AG04450 (cell line): Measurements from ENCODE around the gene PTPN5. TPM values are rescaled to one million over a fixed set of nuclear protein-coding genes. Genes with fewer than 3 reads are reported as not detected.

Source experiments
- CTCF ChIA-PET: fragments of 300-600, 350-600 bp; formaldehyde crosslinking; extraction: SDS; loops from one replicate; lab custom pipeline; 2022; ENCODE audit warnings: antibody characterized with exemption, inconsistent platforms; lab: Charles Lee
- POLR2A ChIA-PET: fragments of 350-600 bp; formaldehyde crosslinking; extraction: SDS; loops from one replicate; lab custom pipeline; 2021; ENCODE audit warnings: antibody characterized with exemption, inconsistent platforms; lab: Yijun Ruan, JAX
- DNase-seq: peaks from one replicate; pipeline ENCODE4 v3.0.0-alpha.2; 2011; ENCODE audit warnings: low read depth, low spot score
- H3K27ac ChIP-seq: one replicate; pipeline ENCODE4 v1.5.1; 2012; ENCODE audit warnings: low read depth, low read length, control low read depth
- H3K27me3 ChIP-seq: one replicate; pipeline ENCODE4 v1.6.0; 2012; ENCODE audit warnings: low read length; ENCODE audit not compliant: control insufficient read depth, insufficient read depth
- H3K4me3 ChIP-seq: 2 replicates; pipeline ENCODE4 v1.5.1; 2011; ENCODE audit warnings: mild to moderate bottlenecking, low read depth, low read length, control low read depth
- H3K9me3 ChIP-seq: 2 replicates; pipeline ENCODE4 v1.5.1; 2012; ENCODE audit warnings: low read length; ENCODE audit not compliant: control insufficient read depth, insufficient read depth
- CTCF ChIP-seq: IDR thresholded peaks from 2 replicates; pipeline ENCODE4 v1.5.1; 2011; ENCODE audit warnings: low read depth, low read length, control low read depth, inconsistent platforms
- polyA plus RNA-seq: library from polyadenylated mRNA; depleted of rRNA; stranded (reverse); fragments of >200 nt; gene quantifications from 2 replicates; pipeline ENCODE4 v1.2.3, GENCODE V29; 2011

Gene PTPN5
- polyA plus RNA-seq, 1 experiment: not detected

- ChIA-PET CTCF (interaction anchor here (0.5 to 5.2 kb wide), 2 partner anchors 15 to 52 kb away, joined by 3 to 26 read pairs; no protein-coding TSS in a partner anchor), POLR2A (no interaction called here)
- no peak overlapping the region for H3K27ac ChIP-seq
- DNase-seq: no peak
- TF ChIP-seq CTCF: no peak
- H3K27me3 ChIP-seq: peaks cover 41% of the 10 kb centered on the region
- peak overlapping the region; percentile 22; the same call in 1 of the 2 replicates for H3K4me3 ChIP-seq
- H3K9me3 ChIP-seq: no peaks in the 10 kb centered on the region; the same call in 1 of the 2 replicates
Measured at GRCh38 chr11:18706330-18707243, 85.0 kb downstream of the PTPN5 start.

GRCh38 chr11:18705651-18706281 lies 85.8 kb downstream of the PTPN5 start:
- no peak for DNase-seq
- CTCF ChIA-PET: interaction anchor here (0.5 to 5.2 kb wide), 3 partner anchors 16 to 59 kb away, joined by 3 to 26 read pairs (median 4); no protein-coding TSS in a partner anchor
- peaks cover 41% of the 10 kb centered on the region for H3K27me3 ChIP-seq
- no peak overlapping the region for H3K27ac ChIP-seq
- peak overlapping the region; percentile 17 for H3K4me3 ChIP-seq
- POLR2A ChIA-PET: no interaction called here
- no peaks in the 10 kb centered on the region; the same call in 1 of the 2 replicates for H3K9me3 ChIP-seq
- TF ChIP-seq CTCF: no peak

GRCh38 chr11:18704698-18705097 lies 86.9 kb downstream of the PTPN5 start:
- no peak for DNase-seq
- CTCF ChIA-PET: interaction anchor here (0.7 to 5.2 kb wide), 3 partner anchors 17 to 126 kb away, joined by 3 to 26 read pairs (median 4); no protein-coding TSS in a partner anchor
- H3K27ac ChIP-seq: no peak overlapping the region
- H3K27me3 ChIP-seq: peaks cover 43% of the 10 kb centered on the region
- H3K9me3 ChIP-seq: no peaks in the 10 kb centered on the region; the same call in 1 of the 2 replicates
- no peak for TF ChIP-seq CTCF
- no peak overlapping the region for H3K4me3 ChIP-seq
- POLR2A ChIA-PET: no interaction called here

- H3K9me3 ChIP-seq: no peaks in the 10 kb centered on the region; the same call in 1 of the 2 replicates
- no peak for DNase-seq
- ChIA-PET CTCF (interaction anchor here (0.7 to 5.2 kb wide), 3 partner anchors 18 to 126 kb away, joined by 3 to 26 read pairs (median 4); no protein-coding TSS in a partner anchor), POLR2A (no interaction called here)
- H3K27me3 ChIP-seq: peaks cover 45% of the 10 kb centered on the region
- TF ChIP-seq CTCF: no peak
- no peak overlapping the region for H3K4me3 ChIP-seq
- H3K27ac ChIP-seq: no peak overlapping the region
Measured at GRCh38 chr11:18704045-18704645, 87.5 kb downstream of the PTPN5 start.
